Activated CD8-positive, alpha-beta memory T cell treated with anti-CD3 and anti-CD28 coated beads for 36 hours (primary cell): ENCODE measurements around the gene TEX14. TPM values are rescaled to one million over a fixed set of nuclear protein-coding genes. Genes with fewer than 3 reads are reported as not detected.

Experiments
- CTCF ChIA-PET: fragments of 350-600 bp; sonication (Branson Sonifier 250); formaldehyde crosslinking; loops from one replicate; lab custom pipeline; 2021; ENCODE audit warnings: antibody characterized with exemption; lab: Charles Lee
- POLR2A ChIA-PET: fragments of 350-600 bp; sonication (Branson Sonifier 250); formaldehyde crosslinking; loops from one replicate; lab custom pipeline; 2021; ENCODE audit warnings: antibody characterized with exemption; lab: Charles Lee
- total RNA-seq, 2 experiments: library from RNA; stranded (reverse); gene quantifications; one replicate each; pipeline ENCODE4 v1.2.3, GENCODE V29; 2021

Gene TEX14
- total RNA-seq, result under 1 TPM; 0.25 TPM

- ChIA-PET CTCF (interaction anchor here (1.3 kb wide), 1 partner anchor 60 kb away, joined by 4 read pairs; no protein-coding TSS in a partner anchor), POLR2A (interaction anchor here (1.2 to 4.3 kb wide), 2 partner anchors 61 to 204 kb away, joined by 3 to 49 read pairs; partner anchors contain the start of gene HSF5)
These were observed at the start of gene TEX14 for GRCh38 chr17:58691701-58692238. Gene TEX14, minus strand, starts transcription at chr17:58692045. Its CDS starts 40,044 bp downstream, at chr17:58652001.

GRCh38 chr17:58741121-58741625 is 49.3 kb upstream of the TEX14 start:
- CTCF ChIA-PET, result interaction anchor here (0.6 kb wide), 1 partner anchor 11 kb away, joined by 3 read pairs; no protein-coding TSS in a partner anchor

GRCh38 chr17:58734811-58735210 is 43.0 kb upstream of the TEX14 start:
- ChIA-PET POLR2A (interaction anchor here (0.7 kb wide), 1 partner anchor 467 kb away, joined by 4 read pairs; no protein-coding TSS in a partner anchor), CTCF (no interaction called here)

More at GRCh38 chr17:58741121-58741625, 49.3 kb upstream of the TEX14 start:
- POLR2A ChIA-PET, result no interaction called here

- ChIA-PET CTCF (no interaction called here), POLR2A (no interaction called here)
These were observed 42.2 kb upstream of the TEX14 start for GRCh38 chr17:58734040-58734439.

GRCh38 chr17:58730937-58731336 is 39.1 kb upstream of the TEX14 start:
- CTCF ChIA-PET, result no interaction called here
- POLR2A ChIA-PET, result no interaction called here

DNA sequence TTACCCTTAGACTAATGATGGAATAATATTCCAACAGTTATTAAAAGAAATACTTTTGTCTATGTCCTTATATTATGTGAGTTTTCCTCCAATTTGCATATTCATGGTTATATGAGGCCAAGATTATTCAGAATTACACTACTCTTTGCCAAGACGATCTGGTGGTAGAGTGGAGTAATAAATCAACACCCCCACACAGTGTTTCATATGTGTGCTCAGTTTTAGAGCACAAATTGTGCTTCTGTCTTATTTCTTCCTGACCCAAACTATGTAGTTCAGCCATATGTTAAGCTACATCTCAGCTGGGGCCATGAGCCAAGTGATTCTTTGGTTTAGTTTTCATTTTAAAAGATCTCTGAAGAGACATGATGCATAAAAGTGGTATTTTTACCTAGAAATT is 37.0 kb upstream of the TEX14 start:
- ChIA-PET POLR2A (no interaction called here), CTCF (no interaction called here)

GRCh38 chr17:58722696-58723095 is 30.9 kb upstream of the TEX14 start:
- ChIA-PET POLR2A (no interaction called here), CTCF (no interaction called here)

DNA sequence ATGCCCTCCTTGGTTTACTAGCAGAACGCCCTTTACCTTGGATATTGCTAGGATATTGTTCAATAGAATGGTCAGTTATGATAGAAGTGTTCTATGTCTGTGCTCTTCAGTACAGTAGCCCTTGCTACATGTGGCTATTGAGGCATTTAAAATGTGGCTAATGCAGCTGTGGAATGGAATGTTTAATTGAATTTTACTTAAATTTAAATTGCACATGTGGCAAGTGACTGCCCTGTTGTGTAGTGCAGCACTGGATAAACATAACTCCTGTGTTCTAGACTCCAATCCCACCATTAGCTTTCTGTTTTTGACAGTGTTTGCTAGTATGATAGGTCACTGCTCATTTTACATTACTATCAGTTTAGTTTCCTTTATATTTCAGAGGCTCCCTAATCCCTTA is 30.4 kb upstream of the TEX14 start:
- CTCF ChIA-PET, result no interaction called here
- POLR2A ChIA-PET, result interaction anchor here (0.6 kb wide), 1 partner anchor 104 kb away, joined by 4 read pairs; no protein-coding TSS in a partner anchor

- POLR2A ChIA-PET, result interaction anchor here (0.7 kb wide), 1 partner anchor 106 kb away, joined by 3 read pairs; no protein-coding TSS in a partner anchor
- CTCF ChIA-PET, result interaction anchor here (0.6 to 1.8 kb wide), 4 partner anchors 79 to 391 kb away, joined by 3 to 6 read pairs (median 4); no protein-coding TSS in a partner anchor
These were observed 19.2 kb upstream of the TEX14 start for GRCh38 chr17:58710948-58711552.

GRCh38 chr17:58706351-58707140 is 14.7 kb upstream of the TEX14 start:
- CTCF ChIA-PET, result no interaction called here
- POLR2A ChIA-PET, result no interaction called here

GRCh38 chr17:58703916-58704286 is 12.1 kb upstream of the TEX14 start:
- POLR2A ChIA-PET, result interaction anchor here (1.2 kb wide), 2 partner anchors 72 to 73 kb away, joined by 4 to 5 read pairs; no protein-coding TSS in a partner anchor
- CTCF ChIA-PET, result interaction anchor here (0.6 kb wide), 1 partner anchor 800 kb away, joined by 3 read pairs; no protein-coding TSS in a partner anchor

DNA sequence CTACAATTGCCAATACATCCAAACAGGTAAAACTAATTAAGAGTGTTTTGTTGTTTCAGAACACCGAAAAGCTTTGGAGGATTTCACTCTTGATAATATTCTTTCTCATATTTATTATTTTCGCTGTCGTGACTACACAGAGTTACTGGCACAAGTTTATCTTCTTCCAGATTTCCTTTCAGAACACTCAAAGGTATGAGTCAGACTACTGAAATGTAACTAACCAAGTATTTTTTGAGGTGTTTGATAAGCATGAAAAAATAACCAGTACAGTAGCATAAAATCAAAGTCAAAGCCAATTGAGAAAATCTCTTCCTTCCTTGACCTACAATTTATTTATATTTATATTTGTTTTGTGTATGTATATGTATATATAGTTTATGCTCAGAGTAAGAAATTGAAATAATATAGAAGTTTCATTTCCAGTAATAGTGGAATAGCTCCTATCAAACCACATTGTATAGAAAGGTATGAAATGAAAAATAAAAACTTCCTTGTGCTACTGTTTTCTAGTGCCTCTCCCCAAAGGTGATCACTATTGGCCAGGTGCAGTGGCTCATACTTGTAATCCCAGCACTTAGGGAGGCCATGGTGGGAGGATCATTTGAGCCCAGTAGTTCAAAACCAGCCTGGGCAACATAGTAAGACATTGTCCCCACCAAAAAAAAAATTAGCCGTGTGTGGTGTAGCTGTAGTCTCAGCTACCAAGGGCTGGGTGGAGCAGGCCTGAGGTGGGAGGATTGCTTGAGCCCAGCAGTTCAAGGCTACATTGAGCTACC is 11.5 kb upstream of the TEX14 start:
- ChIA-PET POLR2A (interaction anchor here (0.5 to 1.2 kb wide), 3 partner anchors 71 to 254 kb away, joined by 4 to 5 read pairs (median 4); no protein-coding TSS in a partner anchor), CTCF (interaction anchor here (0.6 to 0.7 kb wide), 3 partner anchors 189 to 799 kb away, joined by 3 read pairs; no protein-coding TSS in a partner anchor)

GRCh38 chr17:58702708-58703107 is 10.9 kb upstream of the TEX14 start:
- POLR2A ChIA-PET, result interaction anchor here (0.5 to 1.2 kb wide), 2 partner anchors 71 to 253 kb away, joined by 4 to 5 read pairs; no protein-coding TSS in a partner anchor

DNA sequence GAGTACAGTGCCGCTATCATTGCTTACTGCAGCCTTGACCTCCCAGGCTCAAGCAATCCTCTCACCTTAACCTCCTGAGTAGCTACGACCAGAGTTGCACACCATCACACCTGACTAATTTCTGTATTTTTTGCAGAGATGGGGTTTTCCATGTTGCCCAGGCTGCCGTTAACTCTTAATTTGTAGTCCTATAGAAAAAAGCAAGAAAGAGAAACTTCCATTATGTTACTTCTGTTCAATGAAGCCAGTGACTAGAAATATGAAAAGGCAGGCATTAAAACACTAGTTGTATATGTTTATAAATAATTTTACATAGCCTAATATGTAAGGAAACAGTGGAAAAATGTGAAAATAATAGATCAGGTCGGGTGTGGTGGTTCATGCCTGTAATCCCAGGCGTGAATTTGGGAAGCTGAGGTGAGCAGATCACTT is 10.2 kb upstream of the TEX14 start:
- POLR2A ChIA-PET, result interaction anchor here (0.7 kb wide), 1 partner anchor 37 kb away, joined by 6 read pairs; no protein-coding TSS in a partner anchor
- CTCF ChIA-PET, result interaction anchor here (0.7 to 1.0 kb wide), 2 partner anchors 11 to 585 kb away, joined by 3 read pairs; no protein-coding TSS in a partner anchor

More at GRCh38 chr17:58702708-58703107, 10.9 kb upstream of the TEX14 start:
- CTCF ChIA-PET, result interaction anchor here (0.6 to 1.0 kb wide), 4 partner anchors 11 to 586 kb away, joined by 3 read pairs; no protein-coding TSS in a partner anchor

DNA sequence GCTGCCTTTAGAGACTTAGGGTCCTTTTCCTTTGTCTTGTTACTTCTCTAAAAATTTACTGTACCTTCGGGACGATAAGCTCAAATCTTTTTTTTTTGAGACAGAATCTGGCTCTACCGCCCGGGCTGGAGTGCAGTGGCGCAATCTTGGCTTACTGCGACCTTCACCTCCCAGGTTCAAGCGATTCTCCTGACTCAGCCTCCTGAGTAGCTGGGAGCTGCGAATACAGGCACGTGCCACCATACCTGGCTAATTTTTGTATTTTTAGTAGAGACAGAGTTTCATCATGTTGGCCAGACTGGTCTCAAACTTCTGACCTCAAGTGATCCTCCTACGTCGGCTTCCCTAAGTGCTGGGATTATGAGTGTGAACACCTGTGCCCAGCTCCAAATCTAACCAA is 7.9 kb upstream of the TEX14 start:
- POLR2A ChIA-PET, result no interaction called here

GRCh38 chr17:58694826-58695225 is 3.0 kb upstream of the TEX14 start:
- POLR2A ChIA-PET, result interaction anchor here (4.3 kb wide), 1 partner anchor 64 kb away, joined by 49 read pairs; no protein-coding TSS in a partner anchor
- CTCF ChIA-PET, result no interaction called here

More for the DNA sequence above, 7.9 kb upstream of the TEX14 start:
- CTCF ChIA-PET, result no interaction called here

DNA sequence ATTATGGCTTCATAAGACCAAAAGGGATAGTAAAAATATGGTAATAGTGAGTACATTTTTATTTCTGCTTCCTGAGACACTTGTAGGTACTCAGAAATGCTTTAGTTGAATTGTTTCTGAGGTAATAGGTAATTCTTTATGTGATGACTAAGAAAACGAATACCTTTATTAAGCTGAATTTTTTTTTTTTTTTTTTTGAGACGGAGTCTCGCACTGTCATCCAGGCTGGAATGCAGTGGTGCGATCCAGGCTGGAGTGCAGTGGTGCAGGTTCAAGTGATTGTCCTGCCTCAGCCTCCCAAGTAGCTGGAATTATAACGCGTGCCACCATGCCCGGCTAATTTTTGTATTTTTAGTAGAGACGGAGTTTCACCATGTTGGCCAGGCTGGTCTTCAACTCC is 2.5 kb upstream of the TEX14 start:
- POLR2A ChIA-PET, result interaction anchor here (0.6 to 4.3 kb wide), 2 partner anchors 63 to 385 kb away, joined by 4 to 49 read pairs; no protein-coding TSS in a partner anchor
- CTCF ChIA-PET, result no interaction called here

DNA sequence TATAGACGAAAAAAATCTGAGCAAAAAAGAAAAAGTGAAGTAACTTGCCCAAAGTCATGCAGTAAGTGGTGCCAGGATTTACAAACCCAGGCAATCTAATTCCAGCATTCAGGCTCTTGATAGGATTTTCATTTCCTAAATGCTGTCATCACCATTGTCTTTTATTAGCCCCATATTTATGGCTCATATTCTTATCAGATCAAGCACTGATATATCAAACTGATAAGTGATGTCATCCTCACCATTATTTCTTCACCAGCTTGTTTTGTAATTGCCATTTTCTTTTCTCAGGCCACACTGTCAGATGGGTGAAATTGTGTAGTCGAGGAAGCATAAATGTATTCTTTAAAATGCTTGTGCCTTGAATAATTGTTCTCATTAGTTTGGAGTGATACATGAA is 1.9 kb upstream of the TEX14 start:
- POLR2A ChIA-PET, result interaction anchor here (0.6 to 4.3 kb wide), 2 partner anchors 63 to 385 kb away, joined by 4 to 49 read pairs; no protein-coding TSS in a partner anchor
- CTCF ChIA-PET, result interaction anchor here (0.7 kb wide), 1 partner anchor 106 kb away, joined by 4 read pairs; no protein-coding TSS in a partner anchor
